ENCODE data around the gene RGS11. TPM values are rescaled to one million over a fixed set of nuclear protein-coding genes. Genes with fewer than 3 reads are reported as not detected.

The RGS11 gene
- total RNA-seq, 1 experiment from 2014 or later: 8.9 TPM

GRCh38 chr16:301235-301634, 25.5 kb upstream of the RGS11 start:
- Mint-ChIP-seq H3K27me3 (ENCODE audit: insufficient read depth, unreplicated experiment) (no peaks in the 10 kb centered on the region), H3K27ac (ENCODE audit: unreplicated experiment) (no peak overlapping the region), H3K36me3 (ENCODE audit: insufficient read depth, unreplicated experiment) (peaks cover 26% of the 10 kb centered on the region), H3K4me3 (ENCODE audit: unreplicated experiment) (no peak overlapping the region), H3K9me3 (ENCODE audit: unreplicated experiment) (no peaks in the 10 kb centered on the region), H3K4me1 (ENCODE audit: low read depth, unreplicated experiment) (no peaks in the 10 kb centered on the region)
- ChIA-PET CTCF (interaction anchor here (0.9 kb wide), 1 partner anchor 52 kb away, joined by 3 read pairs; no protein-coding TSS in a partner anchor), POLR2A (no interaction called here)
- Histone ChIP-seq H3K4me1 (no peaks in the 10 kb centered on the region), H3K4me3 (ENCODE audit: low read depth, low read length) (no peak overlapping the region), H3K36me3 (ENCODE audit: control insufficient read depth, insufficient read depth, low read length) (no peaks in the 10 kb centered on the region; the same call in 1 of the 2 replicates), H3K9me3 (no peaks in the 10 kb centered on the region), H3K27me3 (replicated peaks; ENCODE audit: control insufficient read depth, insufficient read depth, low read length) (no peaks in the 10 kb centered on the region)
- BruUV-seq (replicated peaks): no TSS peak
- TF ChIP-seq, protein P1, sequence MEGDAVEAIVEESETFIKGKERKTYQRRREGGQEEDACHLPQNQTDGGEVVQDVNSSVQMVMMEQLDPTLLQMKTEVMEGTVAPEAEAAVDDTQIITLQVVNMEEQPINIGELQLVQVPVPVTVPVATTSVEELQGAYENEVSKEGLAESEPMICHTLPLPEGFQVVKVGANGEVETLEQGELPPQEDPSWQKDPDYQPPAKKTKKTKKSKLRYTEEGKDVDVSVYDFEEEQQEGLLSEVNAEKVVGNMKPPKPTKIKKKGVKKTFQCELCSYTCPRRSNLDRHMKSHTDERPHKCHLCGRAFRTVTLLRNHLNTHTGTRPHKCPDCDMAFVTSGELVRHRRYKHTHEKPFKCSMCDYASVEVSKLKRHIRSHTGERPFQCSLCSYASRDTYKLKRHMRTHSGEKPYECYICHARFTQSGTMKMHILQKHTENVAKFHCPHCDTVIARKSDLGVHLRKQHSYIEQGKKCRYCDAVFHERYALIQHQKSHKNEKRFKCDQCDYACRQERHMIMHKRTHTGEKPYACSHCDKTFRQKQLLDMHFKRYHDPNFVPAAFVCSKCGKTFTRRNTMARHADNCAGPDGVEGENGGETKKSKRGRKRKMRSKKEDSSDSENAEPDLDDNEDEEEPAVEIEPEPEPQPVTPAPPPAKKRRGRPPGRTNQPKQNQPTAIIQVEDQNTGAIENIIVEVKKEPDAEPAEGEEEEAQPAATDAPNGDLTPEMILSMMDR (IDR thresholded peaks at IDR 0.05; ENCODE audit: insufficient read depth in 1 of 2, low read depth in 1 of 2, low read length in 1 of 2, severe bottlenecking in 1 of 2, unreplicated experiment in 1 of 2): no peak
- intact Hi-C loops (cut with micrococcal nuclease; ENCODE audit: unreplicated experiment): no loop called here
- DNase-seq: no peak

- no peaks in the 10 kb centered on the region for H3K9me3 ChIP-seq
- H3K27me3 ChIP-seq (replicated peaks; ENCODE audit: control insufficient read depth, insufficient read depth, low read length): no peaks in the 10 kb centered on the region
- Mint-ChIP-seq H3K36me3 (ENCODE audit: insufficient read depth, unreplicated experiment) (peaks cover 25% of the 10 kb centered on the region), H3K4me1 (ENCODE audit: low read depth, unreplicated experiment) (no peaks in the 10 kb centered on the region), H3K4me3 (ENCODE audit: unreplicated experiment) (no peak overlapping the region), H3K27me3 (ENCODE audit: insufficient read depth, unreplicated experiment) (no peaks in the 10 kb centered on the region), H3K27ac (ENCODE audit: unreplicated experiment) (no peak overlapping the region), H3K9me3 (ENCODE audit: unreplicated experiment) (no peaks in the 10 kb centered on the region)
- TF ChIP-seq, protein P1 (IDR thresholded peaks at IDR 0.05; ENCODE audit: insufficient read depth in 1 of 2, low read depth in 1 of 2, low read length in 1 of 2, severe bottlenecking in 1 of 2, unreplicated experiment in 1 of 2): no peak
- DNase-seq: no peak
- intact Hi-C loops (cut with micrococcal nuclease; ENCODE audit: unreplicated experiment): no loop called here
- no TSS peak for BruUV-seq (replicated peaks)
- H3K36me3 ChIP-seq (ENCODE audit: control insufficient read depth, insufficient read depth, low read length): no peaks in the 10 kb centered on the region; the same call in 1 of the 2 replicates
- no peaks in the 10 kb centered on the region for H3K4me1 ChIP-seq
- CTCF ChIA-PET: no interaction called here
- no peak overlapping the region for H3K4me3 ChIP-seq (ENCODE audit: low read depth, low read length)
- POLR2A ChIA-PET: no interaction called here
Observed at GRCh38 chr16:297832-298231, 22.1 kb upstream of the RGS11 start.

DNA sequence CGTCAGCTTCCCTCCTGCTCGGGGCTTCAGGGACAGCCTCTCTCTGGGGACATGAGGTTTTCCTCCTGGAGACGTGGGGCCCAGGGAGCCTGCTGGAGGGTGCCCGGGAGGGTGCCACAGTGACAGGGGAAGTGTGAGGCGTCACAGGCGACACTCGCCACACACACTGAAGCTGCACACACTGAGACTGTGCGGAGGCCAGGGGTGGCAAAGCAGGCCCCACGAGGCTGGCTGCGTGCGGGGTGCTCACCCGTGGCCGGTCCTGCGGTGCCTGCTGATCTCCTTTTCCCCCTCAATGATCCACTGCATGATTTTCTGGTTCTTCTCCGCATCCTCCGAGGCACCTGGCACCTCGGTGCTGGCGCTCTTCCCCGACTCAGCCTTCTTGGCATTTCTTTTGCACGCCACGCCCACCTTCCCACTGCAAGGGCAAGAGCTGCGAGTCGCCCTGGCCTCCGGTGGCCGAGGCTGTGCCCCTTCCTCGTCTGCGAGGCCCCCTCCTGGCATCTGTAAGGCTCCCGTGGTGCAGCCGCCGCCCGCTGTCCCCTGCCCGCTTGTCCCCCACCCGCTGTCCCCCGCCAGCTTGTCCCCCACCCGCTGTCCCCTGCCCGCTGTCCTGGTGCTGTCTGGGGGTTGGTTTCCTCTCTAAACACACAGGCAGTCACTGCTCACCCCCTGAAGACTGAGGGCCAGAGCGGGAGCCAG, 21.2 kb upstream of the RGS11 start:
- no TSS peak for BruUV-seq (replicated peaks)
- CTCF ChIA-PET: no interaction called here
- Histone ChIP-seq H3K4me3 (ENCODE audit: low read depth, low read length) (no peak overlapping the region), H3K27me3 (replicated peaks; ENCODE audit: control insufficient read depth, insufficient read depth, low read length) (no peaks in the 10 kb centered on the region), H3K9me3 (no peaks in the 10 kb centered on the region), H3K36me3 (ENCODE audit: control insufficient read depth, insufficient read depth, low read length) (no peaks in the 10 kb centered on the region), H3K4me1 (no peaks in the 10 kb centered on the region)
- peaks cover 31% of the 10 kb centered on the region for H3K36me3 Mint-ChIP-seq (ENCODE audit: insufficient read depth, unreplicated experiment)
- no peaks in the 10 kb centered on the region for H3K9me3 Mint-ChIP-seq (ENCODE audit: unreplicated experiment)
- TF ChIP-seq, protein P1 (IDR thresholded peaks at IDR 0.05; ENCODE audit: insufficient read depth in 1 of 2, low read depth in 1 of 2, low read length in 1 of 2, severe bottlenecking in 1 of 2, unreplicated experiment in 1 of 2): no peak
- H3K27me3 Mint-ChIP-seq (ENCODE audit: insufficient read depth, unreplicated experiment): no peaks in the 10 kb centered on the region
- H3K4me3 Mint-ChIP-seq (ENCODE audit: unreplicated experiment): no peak overlapping the region
- no peak for DNase-seq
- intact Hi-C loops (cut with micrococcal nuclease; ENCODE audit: unreplicated experiment): no loop called here
- POLR2A ChIA-PET: no interaction called here
- no peaks in the 10 kb centered on the region for H3K4me1 Mint-ChIP-seq (ENCODE audit: low read depth, unreplicated experiment)
- H3K27ac Mint-ChIP-seq (ENCODE audit: unreplicated experiment): no peak overlapping the region

Measured in Caco-2 (cell line).